Mucosa of stomach (tissue), 1 donor: ENCODE measurements around the gene FBXO10.

Experiments used
- H3K27me3 ChIP-seq: one replicate; pipeline ENCODE4 v1.7.0; 2013; ENCODE audit warnings: mild to moderate bottlenecking, low read length; ENCODE audit not compliant: control insufficient read depth, insufficient read depth
- H3K36me3 ChIP-seq: one replicate; pipeline ENCODE4 v1.7.0; 2013; ENCODE audit warnings: low read length; ENCODE audit not compliant: control insufficient read depth, insufficient read depth
- H3K4me1 ChIP-seq: one replicate; pipeline ENCODE4 v1.7.0; 2013; ENCODE audit warnings: mild to moderate bottlenecking, low read length; ENCODE audit not compliant: control insufficient read depth, insufficient read depth
- H3K4me3 ChIP-seq: one replicate; pipeline ENCODE4 v1.7.0; 2013; ENCODE audit warnings: low read length
- H3K9ac ChIP-seq: one replicate; pipeline ENCODE4 v1.7.0; 2013; ENCODE audit warnings: mild to moderate bottlenecking, low read length, moderate library complexity
- H3K9me3 ChIP-seq: one replicate; pipeline ENCODE4 v1.7.0; 2013; ENCODE audit warnings: mild to moderate bottlenecking, low read length, moderate library complexity; ENCODE audit not compliant: control insufficient read depth
- donor health status: Pancreatic carcinoma.

Gene FBXO10

GRCh38 chr9:37582548-37583157, 6.5 kb upstream of the FBXO10 start:
- Histone ChIP-seq H3K27me3 (no peaks in the 10 kb centered on the region), H3K36me3 (no peaks in the 10 kb centered on the region), H3K4me1 (peaks cover 6% of the 10 kb centered on the region), H3K9me3 (no peaks in the 10 kb centered on the region), H3K4me3 (no peak overlapping the region), H3K9ac (no peak overlapping the region)

- no peaks in the 10 kb centered on the region for H3K27me3 ChIP-seq
- peak overlapping the region; percentile 47 for H3K9ac ChIP-seq
- peaks cover 4% of the 10 kb centered on the region for H3K4me1 ChIP-seq
- peak overlapping the region; percentile 52 for H3K4me3 ChIP-seq
- no peaks in the 10 kb centered on the region for H3K9me3 ChIP-seq
- H3K36me3 ChIP-seq = no peaks in the 10 kb centered on the region
These were observed 667 bp downstream of the FBXO10 start for GRCh38 chr9:37575511-37575914.

GRCh38 chr9:37575001-37575400, 1.2 kb downstream of the FBXO10 start:
- H3K4me3 ChIP-seq = no peak overlapping the region
- no peaks in the 10 kb centered on the region for H3K27me3 ChIP-seq
- no peaks in the 10 kb centered on the region for H3K36me3 ChIP-seq
- H3K4me1 ChIP-seq = peaks cover 4% of the 10 kb centered on the region
- no peaks in the 10 kb centered on the region for H3K9me3 ChIP-seq
- no peak overlapping the region for H3K9ac ChIP-seq

- Histone ChIP-seq H3K27me3 (no peaks in the 10 kb centered on the region), H3K4me1 (peaks cover 4% of the 10 kb centered on the region), H3K9ac (no peak overlapping the region), H3K4me3 (no peak overlapping the region), H3K9me3 (no peaks in the 10 kb centered on the region), H3K36me3 (no peaks in the 10 kb centered on the region)
These were observed 1.9 kb downstream of the FBXO10 start for GRCh38 chr9:37574241-37574721.

- no peaks in the 10 kb centered on the region for H3K27me3 ChIP-seq
- H3K9ac ChIP-seq = no peak overlapping the region
- H3K9me3 ChIP-seq = no peaks in the 10 kb centered on the region
- no peaks in the 10 kb centered on the region for H3K4me1 ChIP-seq
- no peak overlapping the region for H3K4me3 ChIP-seq
- H3K36me3 ChIP-seq = no peaks in the 10 kb centered on the region
These were observed 4.9 kb downstream of the FBXO10 start for GRCh38 chr9:37571282-37571681.

GRCh38 chr9:37566716-37567115, 9.5 kb downstream of the FBXO10 start:
- H3K27me3 ChIP-seq = no peaks in the 10 kb centered on the region
- H3K9me3 ChIP-seq = no peaks in the 10 kb centered on the region
- no peak overlapping the region for H3K4me3 ChIP-seq
- no peaks in the 10 kb centered on the region for H3K4me1 ChIP-seq
- H3K9ac ChIP-seq = no peak overlapping the region
- H3K36me3 ChIP-seq = no peaks in the 10 kb centered on the region

- no peaks in the 10 kb centered on the region for H3K9me3 ChIP-seq
- H3K27me3 ChIP-seq = no peaks in the 10 kb centered on the region
- H3K36me3 ChIP-seq = no peaks in the 10 kb centered on the region
- no peaks in the 10 kb centered on the region for H3K4me1 ChIP-seq
- no peak overlapping the region for H3K9ac ChIP-seq
- H3K4me3 ChIP-seq = no peak overlapping the region
These were observed 10.2 kb downstream of the FBXO10 start for GRCh38 chr9:37565661-37566618.

GRCh38 chr9:37564916-37565315, 11.3 kb downstream of the FBXO10 start:
- Histone ChIP-seq H3K4me3 (no peak overlapping the region), H3K9ac (no peak overlapping the region), H3K4me1 (no peaks in the 10 kb centered on the region), H3K9me3 (no peaks in the 10 kb centered on the region), H3K27me3 (no peaks in the 10 kb centered on the region), H3K36me3 (no peaks in the 10 kb centered on the region)

GRCh38 chr9:37563806-37564513, 12.2 kb downstream of the FBXO10 start:
- Histone ChIP-seq H3K4me1 (no peaks in the 10 kb centered on the region), H3K4me3 (no peak overlapping the region), H3K9me3 (no peaks in the 10 kb centered on the region), H3K27me3 (no peaks in the 10 kb centered on the region), H3K9ac (no peak overlapping the region), H3K36me3 (no peaks in the 10 kb centered on the region)

GRCh38 chr9:37562826-37563225, 13.4 kb downstream of the FBXO10 start:
- no peaks in the 10 kb centered on the region for H3K36me3 ChIP-seq
- H3K9ac ChIP-seq = no peak overlapping the region
- no peak overlapping the region for H3K4me3 ChIP-seq
- no peaks in the 10 kb centered on the region for H3K4me1 ChIP-seq
- H3K27me3 ChIP-seq = no peaks in the 10 kb centered on the region
- H3K9me3 ChIP-seq = no peaks in the 10 kb centered on the region

GRCh38 chr9:37561682-37562081, 14.5 kb downstream of the FBXO10 start:
- H3K36me3 ChIP-seq = no peaks in the 10 kb centered on the region
- H3K4me1 ChIP-seq = no peaks in the 10 kb centered on the region
- H3K4me3 ChIP-seq = no peak overlapping the region
- no peaks in the 10 kb centered on the region for H3K27me3 ChIP-seq
- no peak overlapping the region for H3K9ac ChIP-seq
- no peaks in the 10 kb centered on the region for H3K9me3 ChIP-seq
